HG02642 (cell line): ENCODE measurements around the gene KPNA2.

Source experiments
- ATAC-seq: cut with Tn5 transposase; IDR thresholded peaks from one replicate; pipeline ENCODE4 v1.9.1; 2021; ENCODE audit warnings: mild to moderate bottlenecking; ENCODE audit not compliant: unreplicated experiment, poor library complexity

KPNA2 gene

DNA sequence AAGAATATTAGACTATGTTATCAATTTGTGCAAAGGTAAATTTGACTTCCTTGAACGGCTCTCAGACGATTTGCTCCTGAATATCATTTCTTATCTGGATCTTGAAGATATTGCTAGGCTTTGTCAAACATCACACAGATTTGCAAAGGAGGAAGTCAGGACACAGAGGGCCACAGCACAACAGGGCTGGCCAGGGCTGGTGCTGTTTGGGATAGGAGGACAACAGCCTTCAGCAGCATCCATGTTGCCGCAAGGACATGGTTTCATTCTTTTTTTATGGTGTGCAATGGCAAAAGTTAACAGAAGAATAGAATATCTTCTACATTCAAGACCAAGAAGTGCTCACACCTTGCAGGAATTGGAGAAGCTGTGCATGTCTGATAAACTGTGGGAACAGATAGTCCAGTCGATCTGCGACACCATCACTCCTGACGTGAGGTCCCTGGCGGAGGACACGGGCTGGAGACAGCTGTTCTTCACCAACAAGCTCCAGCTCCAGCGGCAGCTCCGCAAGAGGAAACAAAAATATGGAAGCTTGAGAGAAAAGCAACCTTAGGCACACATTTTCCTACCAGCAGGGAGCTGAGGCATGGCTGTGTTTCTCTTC is 59.8 kb downstream of the KPNA2 start:
- ATAC-seq = no peak

GRCh38 chr17:68096111-68096510 is 60.6 kb downstream of the KPNA2 start:
- no peak for ATAC-seq
